ENCODE results near the gene EDC4. TPM values are rescaled to one million over a fixed set of nuclear protein-coding genes. Genes with fewer than 3 reads are reported as not detected.
A peak's percentile ranks its signal among the peaks of the same experiment; 100 is the strongest.

The EDC4 gene
- total and polyA plus RNA-seq, 12 donors: 25.8 to 46.8 (median 31.3) TPM

DNA sequence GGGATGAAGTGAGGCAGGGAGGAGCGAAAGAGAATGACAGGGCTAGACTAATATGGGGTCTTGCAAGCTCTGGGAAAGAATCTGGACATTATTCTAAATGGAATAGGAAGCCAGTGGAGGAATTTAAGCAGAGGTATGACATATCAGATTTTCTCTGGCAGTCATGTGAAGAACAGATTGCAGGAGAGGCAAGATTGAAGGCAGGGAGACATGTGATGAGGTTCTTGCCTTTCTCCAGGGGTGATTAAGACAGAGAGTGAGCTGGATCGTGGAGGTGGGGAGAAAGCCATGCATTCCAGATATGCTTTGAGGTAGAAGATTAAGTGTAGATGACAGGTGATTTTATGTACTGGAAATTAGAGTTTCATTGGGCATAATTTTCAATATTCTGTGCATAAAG lies 35.0 kb upstream of the EDC4 start:
- WGBS, 2 donors: 86 to 89% methylated on average over 2 of the region's 2 CpGs
- Histone ChIP-seq H3K27ac (no peak overlapping the region), H3K4me3 (no peak overlapping the region), H3K27me3 (no peaks in the 10 kb centered on the region), H3K9me3 (no peaks in the 10 kb centered on the region), H3K36me3 (no peaks in the 10 kb centered on the region), H3K4me1 (peaks cover 3 to 23% (median 17%) of the 10 kb centered on the region in 9 donors)
- ATAC-seq (no peak), DNase-seq (no peak)
- TF ChIP-seq, protein P1, sequence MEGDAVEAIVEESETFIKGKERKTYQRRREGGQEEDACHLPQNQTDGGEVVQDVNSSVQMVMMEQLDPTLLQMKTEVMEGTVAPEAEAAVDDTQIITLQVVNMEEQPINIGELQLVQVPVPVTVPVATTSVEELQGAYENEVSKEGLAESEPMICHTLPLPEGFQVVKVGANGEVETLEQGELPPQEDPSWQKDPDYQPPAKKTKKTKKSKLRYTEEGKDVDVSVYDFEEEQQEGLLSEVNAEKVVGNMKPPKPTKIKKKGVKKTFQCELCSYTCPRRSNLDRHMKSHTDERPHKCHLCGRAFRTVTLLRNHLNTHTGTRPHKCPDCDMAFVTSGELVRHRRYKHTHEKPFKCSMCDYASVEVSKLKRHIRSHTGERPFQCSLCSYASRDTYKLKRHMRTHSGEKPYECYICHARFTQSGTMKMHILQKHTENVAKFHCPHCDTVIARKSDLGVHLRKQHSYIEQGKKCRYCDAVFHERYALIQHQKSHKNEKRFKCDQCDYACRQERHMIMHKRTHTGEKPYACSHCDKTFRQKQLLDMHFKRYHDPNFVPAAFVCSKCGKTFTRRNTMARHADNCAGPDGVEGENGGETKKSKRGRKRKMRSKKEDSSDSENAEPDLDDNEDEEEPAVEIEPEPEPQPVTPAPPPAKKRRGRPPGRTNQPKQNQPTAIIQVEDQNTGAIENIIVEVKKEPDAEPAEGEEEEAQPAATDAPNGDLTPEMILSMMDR (IDR thresholded peaks at IDR 0.05): no peak
- intact Hi-C loops (cut with DNase I): no loop called here

DNA sequence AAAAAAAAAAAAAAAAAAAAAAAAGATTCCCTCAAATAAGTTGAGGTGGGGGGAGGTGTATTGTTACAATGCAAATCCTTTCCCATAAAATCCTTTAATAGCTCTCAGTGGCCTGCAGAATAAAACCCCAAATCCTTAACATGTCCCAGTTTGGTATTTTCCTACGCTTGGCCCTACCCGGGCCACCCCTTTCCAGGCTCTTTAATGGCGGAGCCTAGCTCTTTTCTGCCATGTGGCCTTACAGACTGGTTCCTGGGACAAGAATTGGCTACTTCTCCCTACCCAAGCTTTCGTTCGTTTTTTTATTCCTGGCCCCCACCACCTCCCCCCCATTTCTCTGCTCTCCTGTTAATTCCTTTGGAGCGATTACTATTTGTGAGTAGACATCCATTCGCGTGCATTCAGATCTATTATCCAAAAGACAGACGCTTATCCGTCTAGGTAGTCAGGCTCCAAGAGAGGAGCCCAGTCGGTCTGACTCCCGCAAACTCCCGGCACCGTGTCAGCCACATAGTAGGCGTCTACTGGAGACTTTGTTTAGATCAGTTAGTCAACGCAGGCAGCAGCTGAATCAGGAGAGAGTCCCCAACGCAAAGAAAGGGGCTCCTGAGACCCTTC lies 31.5 kb upstream of the EDC4 start:
- peaks cover 17 to 46% (median 42%) of the 10 kb centered on the region in 9 donors for H3K4me1 ChIP-seq
- intact Hi-C loops (cut with DNase I): loop anchor here in 5 of 10 donors (5.0 to 10.0 kb wide), 6 partner anchors 34 to 317 kb away; partner anchors contain the start of genes RANBP10 (in 2 of the 5), TSNAXIP1 (in 2 of the 5), CTCF (in 1 of the 5) and PSKH1 (in 1 of the 5)
- TF ChIP-seq, protein P1 (IDR thresholded peaks at IDR 0.05): no peak
- H3K27ac ChIP-seq: peak overlapping the region; percentile 96 to 100 (median 100)
- no peaks in the 10 kb centered on the region for H3K27me3 ChIP-seq
- H3K9me3 ChIP-seq: no peaks in the 10 kb centered on the region
- peak in 4 of 8 donors; percentile 1 to 5 (median 2) for ATAC-seq
- 39 to 47% methylated on average over 17 of the region's 17 CpGs for WGBS, 2 donors
- no peak for DNase-seq
- H3K36me3 ChIP-seq: no peaks in the 10 kb centered on the region
- peak overlapping the region; percentile 54 to 96 (median 89) for H3K4me3 ChIP-seq

DNA sequence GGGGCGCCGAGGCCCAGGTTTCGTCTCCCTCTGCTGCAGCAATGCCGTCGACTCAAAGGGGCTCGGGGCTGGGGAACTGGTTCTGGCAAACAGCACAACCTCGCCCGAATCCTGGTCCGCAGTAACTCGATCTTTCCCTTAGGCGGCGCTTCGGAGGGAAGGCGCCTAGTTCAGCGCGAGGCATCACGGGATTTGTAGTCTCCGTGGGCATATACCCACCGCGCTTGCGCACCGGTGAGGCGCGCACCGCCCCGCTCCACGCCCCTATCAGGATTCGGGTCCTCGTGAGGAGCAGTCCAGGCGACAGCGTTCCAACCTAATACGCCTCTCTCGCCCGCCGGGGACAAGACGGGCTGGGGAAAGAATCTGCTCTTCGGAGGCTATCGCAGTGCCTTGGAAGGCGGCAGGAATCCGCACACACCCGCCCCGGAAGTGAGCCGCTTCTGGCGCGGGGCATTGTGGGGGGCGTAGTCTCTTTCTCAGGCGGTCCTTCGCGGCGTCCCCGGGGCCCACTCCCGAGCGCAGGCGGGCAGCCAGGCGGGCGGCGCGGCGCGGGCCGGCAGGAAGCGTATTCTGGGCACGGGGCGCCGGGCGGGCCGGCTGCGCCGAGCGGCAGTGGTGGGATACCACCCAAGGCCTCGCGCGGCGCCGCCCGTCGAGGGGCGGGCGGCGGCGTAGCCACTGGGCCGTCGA lies 30.9 kb upstream of the EDC4 start, which contains the start of gene THAP11:
THAP11 (plus strand) TSS at position 505 of the 693 bp plus-strand sequence. CDS start 235 bp downstream, outside the sequence.
- ATAC-seq: peak; percentile 76 to 90 (median 80)
- no peaks in the 10 kb centered on the region for H3K36me3 ChIP-seq
- H3K27ac ChIP-seq: peak within 1 kb of the TSS; percentile 96 to 100 (median 100)
- peak; percentile 92 to 95 for DNase-seq
- H3K4me3 ChIP-seq: peak within 1 kb of the TSS; percentile 57 to 96 (median 89)
- intact Hi-C loops (cut with DNase I): loop anchor here in 5 of 10 donors (2.0 to 10.0 kb wide), 7 partner anchors 31 to 317 kb away; partner anchors contain the start of genes RANBP10 (in 2 of the 5), TSNAXIP1 (in 2 of the 5), CTCF (in 1 of the 5) and EDC4 (in 1 of the 5)
- WGBS, 2 donors: 0% methylated on average over 70 to 83 of the region's 83 CpGs
- H3K9me3 ChIP-seq: no peaks in the 10 kb centered on the region
- H3K4me1 ChIP-seq: peaks cover 17 to 46% (median 42%) of the 10 kb centered on the region in 9 donors
- no peaks in the 10 kb centered on the region for H3K27me3 ChIP-seq
- TF ChIP-seq, protein P1 (IDR thresholded peaks at IDR 0.05): peak; percentile 76 to 91 (median 85)

Measured in heart right ventricle (tissue), 16 donors.